Measurements from ENCODE around the gene GIPC3.

The GIPC3 gene

GRCh38 chr19:3641515-3642269, 56.4 kb downstream of the GIPC3 start:
- no peak for DNase-seq

GRCh38 chr19:3642296-3642695, 57.0 kb downstream of the GIPC3 start:
- no peak for DNase-seq

Measured in CD4-positive, alpha-beta T cell treated with Interferon gamma for 1 hour (primary cell).